AG09319 (cell line): ENCODE measurements around the gene TIRAP.

Experiments
- DNase-seq: peaks from one replicate; pipeline ENCODE4 v3.0.0-alpha.2; 2010; ENCODE audit warnings: low read depth; ENCODE audit errors: extremely low read depth
- CTCF ChIP-seq: IDR thresholded peaks from 2 replicates; pipeline ENCODE4 v1.5.1; 2011; ENCODE audit warnings: low read depth, mild to moderate bottlenecking, inconsistent platforms, low read length, moderate library complexity

The TIRAP gene

GRCh38 chr11:126333142-126333541 is 50.2 kb downstream of the TIRAP start:
- no peak for DNase-seq
- TF ChIP-seq CTCF: no peak

GRCh38 chr11:126334659-126335462 is 52.0 kb downstream of the TIRAP start:
- no peak for TF ChIP-seq CTCF
- no peak for DNase-seq

GRCh38 chr11:126335463-126335760 is 52.5 kb downstream of the TIRAP start:
- DNase-seq: no peak
- no peak for TF ChIP-seq CTCF

- no peak for TF ChIP-seq CTCF
- DNase-seq: no peak
These were observed 53.2 kb downstream of the TIRAP start for GRCh38 chr11:126336138-126336541.

- TF ChIP-seq CTCF: no peak
- DNase-seq: no peak
These were observed 53.8 kb downstream of the TIRAP start for GRCh38 chr11:126336671-126337101.

GRCh38 chr11:126337126-126337473 is 54.2 kb downstream of the TIRAP start:
- DNase-seq: no peak
- no peak for TF ChIP-seq CTCF

GRCh38 chr11:126337474-126338241 is 54.8 kb downstream of the TIRAP start:
- no peak for TF ChIP-seq CTCF
- no peak for DNase-seq
